GM23338 (cell line): ENCODE results near the gene SH2D5. TPM values are rescaled to one million over a fixed set of nuclear protein-coding genes. Genes with fewer than 3 reads are reported as not detected.

Source experiments
- ATAC-seq: fragments of 200-7000 bp; cut with Tn5 transposase; 3 replicates; pipeline ENCODE4 v1.9.1; 2020
- DNase-seq: peaks from one replicate; pipeline ENCODE4 v3.0.0-alpha.2; 2015; ENCODE audit warnings: low spot score
- H2AFZ ChIP-seq: fragments of 200-600 bp; sonication (generic); 2 replicates; pipeline ENCODE4 v1.8.0; 2016; ENCODE audit warnings: antibody characterized with exemption, mild to moderate bottlenecking, moderate library complexity
- H3F3A ChIP-seq: fragments of 200-600 bp; sonication (generic); replicated peaks from 2 replicates; pipeline ENCODE4 v1.8.0; 2017; ENCODE audit warnings: antibody characterized with exemption, mixed run types, low read depth
- H3K27ac ChIP-seq: fragments of 200-600 bp; sonication (generic); 2 replicates; pipeline ENCODE4 v1.6.1; 2016; ENCODE audit warnings: low read depth
- H3K27me3 ChIP-seq: fragments of 200-600 bp; sonication (generic); 2 replicates; pipeline ENCODE4 v1.8.0; 2016; ENCODE audit warnings: mild to moderate bottlenecking, mixed run types, moderate library complexity; ENCODE audit not compliant: insufficient read depth
- H3K36me3 ChIP-seq: fragments of 200-600 bp; sonication (generic); 2 replicates; pipeline ENCODE4 v1.8.0; 2016; ENCODE audit warnings: mild to moderate bottlenecking; ENCODE audit not compliant: insufficient read depth
- H3K4me1 ChIP-seq: fragments of 200-600 bp; sonication (generic); 2 replicates; pipeline ENCODE4 v1.8.0; 2016; ENCODE audit warnings: mild to moderate bottlenecking, moderate library complexity; ENCODE audit not compliant: insufficient read depth
- H3K4me2 ChIP-seq: fragments of 200-600 bp; sonication (generic); 2 replicates; pipeline ENCODE4 v1.7.1; 2017; ENCODE audit warnings: mixed run types
- H3K4me3 ChIP-seq: fragments of 200-600 bp; sonication (generic); 2 replicates; pipeline ENCODE4 v1.6.1; 2016; ENCODE audit warnings: mixed run types
- H3K79me2 ChIP-seq: fragments of 200-600 bp; sonication (generic); replicated peaks from 2 replicates; pipeline ENCODE4 v1.8.0; 2017; ENCODE audit warnings: mild to moderate bottlenecking; ENCODE audit not compliant: insufficient read depth
- H3K9me2 ChIP-seq: fragments of 200-600 bp; sonication (generic); 2 replicates; pipeline ENCODE4 v1.8.0; 2017; ENCODE audit not compliant: insufficient read depth
- H4K20me1 ChIP-seq: fragments of 200-600 bp; sonication (generic); replicated peaks from 2 replicates; pipeline ENCODE4 v1.8.0; 2017; ENCODE audit warnings: mild to moderate bottlenecking; ENCODE audit not compliant: insufficient read depth
- H3K27ac Mint-ChIP-seq: 2 replicates; pipeline ENCODE4 v1.8.0; 2020; ENCODE audit warnings: inconsistent platforms, mild to moderate bottlenecking, moderate library complexity, mixed read lengths
- H3K27me3 Mint-ChIP-seq: 3 replicates; pipeline ENCODE4 v1.8.0; 2022; ENCODE audit warnings: low read depth, mild to moderate bottlenecking, moderate library complexity, mixed read lengths, inconsistent platforms; ENCODE audit not compliant: insufficient read depth, poor library complexity
- H3K36me3 Mint-ChIP-seq: 3 replicates; pipeline ENCODE4 v1.8.0; 2021; ENCODE audit warnings: low read depth, mild to moderate bottlenecking, inconsistent platforms, moderate library complexity, mixed read lengths
- H3K4me1 Mint-ChIP-seq: 3 replicates; pipeline ENCODE4 v1.8.0; 2020; ENCODE audit warnings: mild to moderate bottlenecking, inconsistent platforms, mixed read lengths
- H3K4me3 Mint-ChIP-seq: 3 replicates; pipeline ENCODE4 v1.8.0; 2021; ENCODE audit warnings: moderate library complexity, mild to moderate bottlenecking, inconsistent platforms, mixed read lengths
- H3K9me3 Mint-ChIP-seq: 3 replicates; pipeline ENCODE4 v1.8.0; 2020; ENCODE audit warnings: moderate library complexity, mild to moderate bottlenecking, inconsistent platforms, mixed read lengths
- CREB1 ChIP-seq: fragments of 250-450 bp; sonication (Bioruptor Pico); IDR thresholded peaks from 2 replicates; pipeline ENCODE4 v1.5.0; 2020; ENCODE audit warnings: low read depth, mild to moderate bottlenecking, moderate library complexity
- EZH2 ChIP-seq: fragments of 200-600 bp; sonication (generic); IDR thresholded peaks from one replicate; pipeline ENCODE4 v1.8.0; 2017; ENCODE audit warnings: antibody characterized with exemption, mild to moderate bottlenecking, low read depth; ENCODE audit not compliant: unreplicated experiment
- EZH2phosphoT487 ChIP-seq: fragments of 200-600 bp; sonication (generic); IDR thresholded peaks from one replicate; pipeline ENCODE4 v1.8.1; 2018; ENCODE audit warnings: antibody characterized with exemption; ENCODE audit not compliant: unreplicated experiment
- JUNB ChIP-seq: IDR thresholded peaks from one replicate; pipeline ENCODE4 v1.6.1; 2016; ENCODE audit warnings: antibody characterized with exemption; ENCODE audit not compliant: unreplicated experiment
- NANOG ChIP-seq: IDR thresholded peaks from 2 replicates; pipeline ENCODE4 v1.6.1; 2016; ENCODE audit warnings: antibody characterized with exemption, borderline replicate concordance
- POLR2AphosphoS5 ChIP-seq: IDR thresholded peaks from 2 replicates; pipeline ENCODE4 v1.6.1; 2016; ENCODE audit warnings: antibody characterized with exemption, low read depth
- STAT1 ChIP-seq: IDR thresholded peaks from one replicate; pipeline ENCODE4 v1.6.1; 2016; ENCODE audit warnings: antibody characterized with exemption; ENCODE audit not compliant: unreplicated experiment
- ZNF114 ChIP-seq: fragments of 250-450 bp; sonication (Bioruptor Pico); IDR thresholded peaks from 2 replicates; pipeline ENCODE4 v1.5.0; 2020; ENCODE audit warnings: mild to moderate bottlenecking, moderate library complexity
- ZNF331 ChIP-seq: fragments of 250-450 bp; sonication (Bioruptor Pico); IDR thresholded peaks from 2 replicates; pipeline ENCODE4 v1.5.0; 2020; ENCODE audit warnings: low read depth, mild to moderate bottlenecking, moderate library complexity
- polyA plus RNA-seq: library from polyadenylated mRNA; unstranded; fragments of >200 nt; fragmentation: Nextera tagmentation; extraction: Ambion mirVana; gene quantifications from 2 replicates; pipeline ENCODE4 v1.2.1, GENCODE V29; 2016
- total RNA-seq: library from RNA; depleted of rRNA; stranded (reverse); fragments of >200 nt; shearing (Covaris generic); gene quantifications from 2 replicates; pipeline ENCODE4 v1.2.3, GENCODE V29; 2014
- TF ChIP-seq, protein P1 (sequence below): IDR thresholded peaks from one replicate; pipeline ENCODE4 v1.6.1; 2018; ENCODE audit warnings: antibody characterized with exemption; ENCODE audit not compliant: unreplicated experiment
- TF ChIP-seq, protein P2 (sequence below): fragments of 250-450 bp; sonication (Bioruptor Pico); IDR thresholded peaks from 2 replicates; pipeline ENCODE4 v1.5.0; 2020; ENCODE audit warnings: mild to moderate bottlenecking, moderate library complexity
- TF ChIP-seq, protein P3 (sequence below), 2 experiments: fragments of 200-600 bp in 1 of 2; sonication (generic) in 1 of 2; conservative IDR thresholded peaks; 2 replicates each; pipeline versions ENCODE4 v1.5.1 to v1.6.1; 2016 to 2017; ENCODE audit warnings: antibody characterized with exemption in 2 of 2, low read depth in 2 of 2, mild to moderate bottlenecking in 2 of 2, moderate library complexity in 1 of 2
- TF ChIP-seq, protein P4 (sequence below): IDR thresholded peaks from 2 replicates; pipeline ENCODE4 v1.6.1; 2016; ENCODE audit warnings: antibody characterized with exemption

Gene SH2D5
- total and polyA plus RNA-seq, 2 experiments from 2014 or later: 5.0 to 24.8 TPM

DNA sequence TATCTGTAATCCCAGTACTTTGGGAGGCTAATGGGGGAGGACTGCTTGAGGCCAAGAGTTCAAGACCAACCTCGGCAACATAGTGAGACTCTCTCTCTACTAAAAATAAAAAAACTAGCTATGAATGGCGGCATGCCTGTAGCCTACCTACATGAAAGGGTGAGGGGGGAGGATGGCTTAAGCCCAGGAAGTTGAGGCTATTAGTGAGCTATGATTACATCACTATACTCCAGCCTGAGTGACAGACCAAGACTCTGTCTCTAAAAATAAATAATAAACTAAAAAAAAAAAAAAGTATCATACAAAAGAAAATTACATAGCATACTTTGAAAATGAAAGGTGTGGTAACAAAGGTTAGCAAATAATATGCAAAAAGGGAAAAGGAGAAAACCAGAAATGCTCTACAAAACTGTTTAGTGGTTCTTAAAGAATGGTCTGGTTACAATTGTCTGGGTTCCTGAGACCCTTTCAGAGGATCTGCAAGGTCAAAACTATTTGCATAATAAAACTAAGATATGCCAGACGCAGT lies 19.0 kb upstream of the SH2D5 start:
- H3K27me3 ChIP-seq: no peaks in the 10 kb centered on the region
- no peak overlapping the region for H3K4me3 ChIP-seq
- Mint-ChIP-seq H3K36me3 (peaks cover 68% of the 10 kb centered on the region), H3K27me3 (no peaks in the 10 kb centered on the region), H3K9me3 (no peaks in the 10 kb centered on the region), H3K4me3 (no peak overlapping the region), H3K4me1 (no peaks in the 10 kb centered on the region), H3K27ac (no peak overlapping the region)
- peak overlapping the region; percentile 52; the same call in 1 of the 2 replicates for H3K27ac ChIP-seq
- peaks cover 11% of the 10 kb centered on the region; the same call in 1 of the 2 replicates for H3K4me1 ChIP-seq
- H3K79me2 ChIP-seq: peaks cover 12% of the 10 kb centered on the region; the same call in 1 of the 2 replicates
- no peaks in the 10 kb centered on the region for H3F3A ChIP-seq
- H3K4me2 ChIP-seq: no peak overlapping the region
- H3K36me3 ChIP-seq: peaks cover 39% of the 10 kb centered on the region
- ATAC-seq (no peak), DNase-seq (no peak)
- H2AFZ ChIP-seq: no peak overlapping the region
- TF ChIP-seq, protein P1, sequence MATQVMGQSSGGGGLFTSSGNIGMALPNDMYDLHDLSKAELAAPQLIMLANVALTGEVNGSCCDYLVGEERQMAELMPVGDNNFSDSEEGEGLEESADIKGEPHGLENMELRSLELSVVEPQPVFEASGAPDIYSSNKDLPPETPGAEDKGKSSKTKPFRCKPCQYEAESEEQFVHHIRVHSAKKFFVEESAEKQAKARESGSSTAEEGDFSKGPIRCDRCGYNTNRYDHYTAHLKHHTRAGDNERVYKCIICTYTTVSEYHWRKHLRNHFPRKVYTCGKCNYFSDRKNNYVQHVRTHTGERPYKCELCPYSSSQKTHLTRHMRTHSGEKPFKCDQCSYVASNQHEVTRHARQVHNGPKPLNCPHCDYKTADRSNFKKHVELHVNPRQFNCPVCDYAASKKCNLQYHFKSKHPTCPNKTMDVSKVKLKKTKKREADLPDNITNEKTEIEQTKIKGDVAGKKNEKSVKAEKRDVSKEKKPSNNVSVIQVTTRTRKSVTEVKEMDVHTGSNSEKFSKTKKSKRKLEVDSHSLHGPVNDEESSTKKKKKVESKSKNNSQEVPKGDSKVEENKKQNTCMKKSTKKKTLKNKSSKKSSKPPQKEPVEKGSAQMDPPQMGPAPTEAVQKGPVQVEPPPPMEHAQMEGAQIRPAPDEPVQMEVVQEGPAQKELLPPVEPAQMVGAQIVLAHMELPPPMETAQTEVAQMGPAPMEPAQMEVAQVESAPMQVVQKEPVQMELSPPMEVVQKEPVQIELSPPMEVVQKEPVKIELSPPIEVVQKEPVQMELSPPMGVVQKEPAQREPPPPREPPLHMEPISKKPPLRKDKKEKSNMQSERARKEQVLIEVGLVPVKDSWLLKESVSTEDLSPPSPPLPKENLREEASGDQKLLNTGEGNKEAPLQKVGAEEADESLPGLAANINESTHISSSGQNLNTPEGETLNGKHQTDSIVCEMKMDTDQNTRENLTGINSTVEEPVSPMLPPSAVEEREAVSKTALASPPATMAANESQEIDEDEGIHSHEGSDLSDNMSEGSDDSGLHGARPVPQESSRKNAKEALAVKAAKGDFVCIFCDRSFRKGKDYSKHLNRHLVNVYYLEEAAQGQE: no peak
- TF ChIP-seq ZNF331 (CRISPR knock-in tag) (no peak), JUNB (no peak), EZH2phosphoT487 (no peak), POLR2AphosphoS5 (no peak), STAT1 (no peak), CREB1 (CRISPR knock-in tag) (no peak), EZH2 (no peak), NANOG (no peak), ZNF114 (CRISPR knock-in tag) (no peak)
- TF ChIP-seq, protein P2, sequence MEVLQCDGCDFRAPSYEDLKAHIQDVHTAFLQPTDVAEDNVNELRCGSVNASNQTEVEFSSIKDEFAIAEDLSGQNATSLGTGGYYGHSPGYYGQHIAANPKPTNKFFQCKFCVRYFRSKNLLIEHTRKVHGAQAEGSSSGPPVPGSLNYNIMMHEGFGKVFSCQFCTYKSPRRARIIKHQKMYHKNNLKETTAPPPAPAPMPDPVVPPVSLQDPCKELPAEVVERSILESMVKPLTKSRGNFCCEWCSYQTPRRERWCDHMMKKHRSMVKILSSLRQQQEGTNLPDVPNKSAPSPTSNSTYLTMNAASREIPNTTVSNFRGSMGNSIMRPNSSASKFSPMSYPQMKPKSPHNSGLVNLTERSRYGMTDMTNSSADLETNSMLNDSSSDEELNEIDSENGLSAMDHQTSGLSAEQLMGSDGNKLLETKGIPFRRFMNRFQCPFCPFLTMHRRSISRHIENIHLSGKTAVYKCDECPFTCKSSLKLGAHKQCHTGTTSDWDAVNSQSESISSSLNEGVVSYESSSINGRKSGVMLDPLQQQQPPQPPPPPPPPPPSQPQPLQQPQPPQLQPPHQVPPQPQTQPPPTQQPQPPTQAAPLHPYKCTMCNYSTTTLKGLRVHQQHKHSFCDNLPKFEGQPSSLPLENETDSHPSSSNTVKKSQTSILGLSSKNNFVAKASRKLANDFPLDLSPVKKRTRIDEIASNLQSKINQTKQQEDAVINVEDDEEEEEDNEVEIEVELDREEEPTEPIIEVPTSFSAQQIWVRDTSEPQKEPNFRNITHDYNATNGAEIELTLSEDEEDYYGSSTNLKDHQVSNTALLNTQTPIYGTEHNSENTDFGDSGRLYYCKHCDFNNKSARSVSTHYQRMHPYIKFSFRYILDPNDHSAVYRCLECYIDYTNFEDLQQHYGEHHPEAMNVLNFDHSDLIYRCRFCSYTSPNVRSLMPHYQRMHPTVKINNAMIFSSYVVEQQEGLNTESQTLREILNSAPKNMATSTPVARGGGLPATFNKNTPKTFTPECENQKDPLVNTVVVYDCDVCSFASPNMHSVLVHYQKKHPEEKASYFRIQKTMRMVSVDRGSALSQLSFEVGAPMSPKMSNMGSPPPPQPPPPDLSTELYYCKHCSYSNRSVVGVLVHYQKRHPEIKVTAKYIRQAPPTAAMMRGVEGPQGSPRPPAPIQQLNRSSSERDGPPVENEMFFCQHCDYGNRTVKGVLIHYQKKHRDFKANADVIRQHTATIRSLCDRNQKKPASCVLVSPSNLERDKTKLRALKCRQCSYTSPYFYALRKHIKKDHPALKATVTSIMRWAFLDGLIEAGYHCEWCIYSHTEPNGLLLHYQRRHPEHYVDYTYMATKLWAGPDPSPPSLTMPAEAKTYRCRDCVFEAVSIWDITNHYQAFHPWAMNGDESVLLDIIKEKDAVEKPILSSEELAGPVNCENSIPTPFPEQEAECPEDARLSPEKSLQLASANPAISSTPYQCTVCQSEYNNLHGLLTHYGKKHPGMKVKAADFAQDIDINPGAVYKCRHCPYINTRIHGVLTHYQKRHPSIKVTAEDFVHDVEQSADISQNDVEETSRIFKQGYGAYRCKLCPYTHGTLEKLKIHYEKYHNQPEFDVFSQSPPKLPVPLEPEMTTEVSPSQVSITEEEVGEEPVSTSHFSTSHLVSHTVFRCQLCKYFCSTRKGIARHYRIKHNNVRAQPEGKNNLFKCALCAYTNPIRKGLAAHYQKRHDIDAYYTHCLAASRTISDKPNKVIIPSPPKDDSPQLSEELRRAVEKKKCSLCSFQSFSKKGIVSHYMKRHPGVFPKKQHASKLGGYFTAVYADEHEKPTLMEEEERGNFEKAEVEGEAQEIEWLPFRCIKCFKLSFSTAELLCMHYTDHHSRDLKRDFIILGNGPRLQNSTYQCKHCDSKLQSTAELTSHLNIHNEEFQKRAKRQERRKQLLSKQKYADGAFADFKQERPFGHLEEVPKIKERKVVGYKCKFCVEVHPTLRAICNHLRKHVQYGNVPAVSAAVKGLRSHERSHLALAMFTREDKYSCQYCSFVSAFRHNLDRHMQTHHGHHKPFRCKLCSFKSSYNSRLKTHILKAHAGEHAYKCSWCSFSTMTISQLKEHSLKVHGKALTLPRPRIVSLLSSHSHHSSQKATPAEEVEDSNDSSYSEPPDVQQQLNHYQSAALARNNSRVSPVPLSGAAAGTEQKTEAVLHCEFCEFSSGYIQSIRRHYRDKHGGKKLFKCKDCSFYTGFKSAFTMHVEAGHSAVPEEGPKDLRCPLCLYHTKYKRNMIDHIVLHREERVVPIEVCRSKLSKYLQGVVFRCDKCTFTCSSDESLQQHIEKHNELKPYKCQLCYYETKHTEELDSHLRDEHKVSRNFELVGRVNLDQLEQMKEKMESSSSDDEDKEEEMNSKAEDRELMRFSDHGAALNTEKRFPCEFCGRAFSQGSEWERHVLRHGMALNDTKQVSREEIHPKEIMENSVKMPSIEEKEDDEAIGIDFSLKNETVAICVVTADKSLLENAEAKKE (CRISPR knock-in tag): no peak
- TF ChIP-seq, protein P3, sequence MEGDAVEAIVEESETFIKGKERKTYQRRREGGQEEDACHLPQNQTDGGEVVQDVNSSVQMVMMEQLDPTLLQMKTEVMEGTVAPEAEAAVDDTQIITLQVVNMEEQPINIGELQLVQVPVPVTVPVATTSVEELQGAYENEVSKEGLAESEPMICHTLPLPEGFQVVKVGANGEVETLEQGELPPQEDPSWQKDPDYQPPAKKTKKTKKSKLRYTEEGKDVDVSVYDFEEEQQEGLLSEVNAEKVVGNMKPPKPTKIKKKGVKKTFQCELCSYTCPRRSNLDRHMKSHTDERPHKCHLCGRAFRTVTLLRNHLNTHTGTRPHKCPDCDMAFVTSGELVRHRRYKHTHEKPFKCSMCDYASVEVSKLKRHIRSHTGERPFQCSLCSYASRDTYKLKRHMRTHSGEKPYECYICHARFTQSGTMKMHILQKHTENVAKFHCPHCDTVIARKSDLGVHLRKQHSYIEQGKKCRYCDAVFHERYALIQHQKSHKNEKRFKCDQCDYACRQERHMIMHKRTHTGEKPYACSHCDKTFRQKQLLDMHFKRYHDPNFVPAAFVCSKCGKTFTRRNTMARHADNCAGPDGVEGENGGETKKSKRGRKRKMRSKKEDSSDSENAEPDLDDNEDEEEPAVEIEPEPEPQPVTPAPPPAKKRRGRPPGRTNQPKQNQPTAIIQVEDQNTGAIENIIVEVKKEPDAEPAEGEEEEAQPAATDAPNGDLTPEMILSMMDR (conservative IDR thresholded peaks at IDR 0.05; ENCODE audit: low read depth in 2 of 2): no peak
- TF ChIP-seq, protein P4, sequence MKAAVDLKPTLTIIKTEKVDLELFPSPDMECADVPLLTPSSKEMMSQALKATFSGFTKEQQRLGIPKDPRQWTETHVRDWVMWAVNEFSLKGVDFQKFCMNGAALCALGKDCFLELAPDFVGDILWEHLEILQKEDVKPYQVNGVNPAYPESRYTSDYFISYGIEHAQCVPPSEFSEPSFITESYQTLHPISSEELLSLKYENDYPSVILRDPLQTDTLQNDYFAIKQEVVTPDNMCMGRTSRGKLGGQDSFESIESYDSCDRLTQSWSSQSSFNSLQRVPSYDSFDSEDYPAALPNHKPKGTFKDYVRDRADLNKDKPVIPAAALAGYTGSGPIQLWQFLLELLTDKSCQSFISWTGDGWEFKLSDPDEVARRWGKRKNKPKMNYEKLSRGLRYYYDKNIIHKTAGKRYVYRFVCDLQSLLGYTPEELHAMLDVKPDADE: no peak
- no peaks in the 10 kb centered on the region for H3K9me2 ChIP-seq
- peaks cover 14% of the 10 kb centered on the region; the same call in 1 of the 2 replicates for H4K20me1 ChIP-seq
